ENCODE results near the gene CELF4.

GRCh38 chr18:37512400-37512799, 53.2 kb downstream of the CELF4 start:
- TF ChIP-seq POLR2AphosphoS5 (IDR thresholded peaks at IDR 0.05; ENCODE audit: low read depth, low read length) (no peak), TAF1 (IDR thresholded peaks at IDR 0.05; ENCODE audit: borderline replicate concordance, low read depth, low read length) (no peak)

Measured in GM12892 (cell line).